Adrenal gland (tissue), 12 donors: ENCODE measurements around the gene CARD8. TPM values are rescaled to one million over a fixed set of nuclear protein-coding genes. Genes with fewer than 3 reads are reported as not detected.
"Not testable (repeated sequence)": the region's sequence is repeated elsewhere in the genome, so short reads cannot be mapped to it uniquely, and the experiment has no call there.

Source experiments
- DNase-seq, 7 donors: peaks; one replicate each; pipeline ENCODE4 v3.0.0-alpha.2; 2019 to 2020
- H3K27ac ChIP-seq, 5 donors: fragments of 200-600 bp; sonication (generic) in 4 of 5; 1 replicate in 3 of 5; 2 replicates in 2 of 5; pipeline versions ENCODE4 v1.5.1 to v1.8.0; 2016 to 2020; ENCODE audit warnings: mild to moderate bottlenecking in 1 of 5
- H3K27me3 ChIP-seq: fragments of 200-600 bp; 2 replicates; pipeline ENCODE4 v1.8.0; 2021
- H3K36me3 ChIP-seq, 2 donors: fragments of 200-600 bp; replicated peaks in 1 of 2; 1 replicate in 1 of 2; 2 replicates in 1 of 2; pipeline versions ENCODE4 v1.5.1 to v1.8.0; 2018 to 2022
- H3K4me1 ChIP-seq, 2 donors: fragments of 200-600 bp; replicated peaks in 1 of 2; 1 replicate in 1 of 2; 2 replicates in 1 of 2; pipeline versions ENCODE4 v1.5.1 to v1.8.0; 2018 to 2021
- H3K4me3 ChIP-seq, 4 donors: fragments of 200-600 bp; sonication (generic) in 3 of 4; one replicate each; pipeline ENCODE4 v1.5.1; 2016 to 2018
- H3K9me3 ChIP-seq, 3 donors: fragments of 200-600 bp; sonication (generic) in 1 of 3; replicated peaks in 1 of 3; 1 replicate in 2 of 3; 2 replicates in 1 of 3; pipeline versions ENCODE4 v1.5.1 to v1.8.0; 2016 to 2021
- CTCF ChIP-seq, 6 experiments: fragments of 450-650 bp in 4 of 6; fragments of 200-600 bp in 2 of 6; sonication (generic) in 1 of 6; IDR thresholded peaks; 1 replicate in 5 of 6; 2 replicates in 1 of 6; pipeline versions ENCODE4 v1.5.1 to v1.8.0; 2016 to 2021; ENCODE audit warnings: antibody characterized with exemption in 6 of 6, mild to moderate bottlenecking in 2 of 6, moderate library complexity in 1 of 6
- POLR2A ChIP-seq, 2 donors: fragments of 450-650 bp; IDR thresholded peaks; one replicate each; pipeline ENCODE4 v1.6.1; 2017; ENCODE audit warnings: antibody characterized with exemption in 2 of 2, mild to moderate bottlenecking in 2 of 2, moderate library complexity in 1 of 2
- WGBS, 4 donors: extraction: QIAGEN DNeasy Blood & Tissue Kit in 2 of 4; methylation state at CpG; one replicate each; pipeline versions ENCODE4 v1.1.5 to v1.1.7; 2013 to 2017; 5-methylcytosine and 5-hydroxymethylcytosine counted together
- intact Hi-C, 2 donors: fragments of 100-400 bp; cut with DNase I; formaldehyde crosslinking; loops; one replicate each; pipeline versions ENCODE4 v1.14.1 to v1.15.0; 2022 to 2023
- polyA plus RNA-seq, 3 donors: library from polyadenylated mRNA; stranded (reverse); fragments of 200-250 nt in 2 of 3; fragments of 350-450 nt in 1 of 3; fragmentation: Illumina TruSeq in 1 of 3; extraction: RNeasy Lipid Tissue Mini Kit (QIAGEN cat#74804) in 1 of 3; gene quantifications; one replicate each; pipeline ENCODE4 v1.2.3, GENCODE V29; 2013 to 2014
- total RNA-seq, 9 donors: library from RNA; depleted of rRNA in 4 of 9; stranded (reverse); fragments of >200 nt in 4 of 9; fragments of 120-200 nt in 1 of 9; fragmentation: NEBNext Ultra II Directional in 1 of 9; extraction: Animal tissue kit (Norgen Biotek cat#: 25700) in 1 of 9; gene quantifications; one replicate each; pipeline versions ENCODE4 v1.1.0 to v1.2.4, GENCODE V29; 2013 to 2023
- donor health status: healthy with polysubstance abuse.
- donor health status: Bipolar disorder and iron deficiency.
- donor health status: DM: yes; HTN: yes; CAD: no.
- donor health status: DM: no; HTN: no; CAD: no.
- donor health status: DM: no; HTN: no; CAD: no.
- donor health status: DM: yes; HTN: yes; CAD: no.

CARD8 gene
- total and polyA plus RNA-seq, 12 donors, result 14.1 to 48.3 (median 32.7) TPM

GRCh38 chr19:48246101-48246500 is 9.6 kb downstream of the CARD8 start:
- DNase-seq, result no peak
- intact Hi-C loops, result no loop called here
- H3K4me3 ChIP-seq, result no peak overlapping the region
- 80 to 90% (median 83%) methylated on average over 5 of the region's 5 CpGs for WGBS, 4 donors
- no peaks in the 10 kb centered on the region for H3K36me3 ChIP-seq
- peaks cover 0 to 15% of the 10 kb centered on the region in 2 donors for H3K4me1 ChIP-seq
- no peaks in the 10 kb centered on the region for H3K9me3 ChIP-seq
- no peak overlapping the region for H3K27ac ChIP-seq
- TF ChIP-seq CTCF (IDR thresholded peaks at IDR 0.05) (no peak), POLR2A (IDR thresholded peaks at IDR 0.05) (no peak)
- no peaks in the 10 kb centered on the region for H3K27me3 ChIP-seq

GRCh38 chr19:48244281-48244680 is 11.4 kb downstream of the CARD8 start:
- no peak overlapping the region for H3K27ac ChIP-seq
- TF ChIP-seq POLR2A (IDR thresholded peaks at IDR 0.05), result no peak
- no peak for TF ChIP-seq CTCF (IDR thresholded peaks at IDR 0.05)
- H3K27me3 ChIP-seq, result no peaks in the 10 kb centered on the region
- H3K9me3 ChIP-seq, result no peaks in the 10 kb centered on the region
- 57 to 69% (median 63%) methylated on average over 5 of the region's 5 CpGs for WGBS, 4 donors
- peaks cover 0 to 9% of the 10 kb centered on the region in 2 donors for H3K4me1 ChIP-seq
- DNase-seq, result no peak
- intact Hi-C loops, result no loop called here
- no peaks in the 10 kb centered on the region for H3K36me3 ChIP-seq
- no peak overlapping the region for H3K4me3 ChIP-seq

DNA sequence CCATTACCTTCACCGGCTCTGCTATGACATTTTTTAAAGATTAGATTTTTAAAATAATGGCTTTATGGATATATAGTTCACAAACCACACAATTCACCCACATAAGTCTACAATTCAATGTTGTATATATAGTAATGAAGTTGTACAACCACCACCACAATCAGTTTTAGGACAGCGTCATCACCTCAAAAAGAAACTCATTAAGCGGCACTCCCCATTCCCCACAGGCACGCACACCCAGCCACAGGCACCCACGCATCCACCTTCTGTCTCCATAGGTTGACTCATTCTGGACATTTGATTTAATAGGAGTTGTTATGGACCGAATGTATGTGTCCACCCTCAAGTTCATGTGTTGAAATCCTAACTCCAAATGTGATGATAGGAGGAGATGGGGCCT is 13.9 kb downstream of the CARD8 start:
- H3K27me3 ChIP-seq, H3K9me3 ChIP-seq, intact Hi-C loops, H3K27ac ChIP-seq, DNase-seq, H3K4me3 ChIP-seq, H3K4me1 ChIP-seq: not testable (repeated sequence)
- H3K36me3 ChIP-seq, result peaks cover 0 to 11% of the 10 kb centered on the region in 2 donors
- 94 to 100% (median 97%) methylated on average over 6 of the region's 6 CpGs for WGBS, 4 donors

GRCh38 chr19:48239582-48240141 is 16.1 kb downstream of the CARD8 start:
- H3K4me1 ChIP-seq, result peaks cover 0 to 3% of the 10 kb centered on the region in 2 donors
- H3K9me3 ChIP-seq, result no peaks in the 10 kb centered on the region
- H3K27ac ChIP-seq, result no peak overlapping the region
- intact Hi-C loops, result no loop called here
- no peak overlapping the region for H3K4me3 ChIP-seq
- DNase-seq, result no peak
- no peak for TF ChIP-seq CTCF (IDR thresholded peaks at IDR 0.05)
- TF ChIP-seq POLR2A (IDR thresholded peaks at IDR 0.05), result no peak
- H3K36me3 ChIP-seq, result peaks cover 0 to 11% of the 10 kb centered on the region in 2 donors
- H3K27me3 ChIP-seq, result no peaks in the 10 kb centered on the region
- 90 to 94% (median 91%) methylated on average over 9 of the region's 9 CpGs for WGBS, 4 donors

DNA sequence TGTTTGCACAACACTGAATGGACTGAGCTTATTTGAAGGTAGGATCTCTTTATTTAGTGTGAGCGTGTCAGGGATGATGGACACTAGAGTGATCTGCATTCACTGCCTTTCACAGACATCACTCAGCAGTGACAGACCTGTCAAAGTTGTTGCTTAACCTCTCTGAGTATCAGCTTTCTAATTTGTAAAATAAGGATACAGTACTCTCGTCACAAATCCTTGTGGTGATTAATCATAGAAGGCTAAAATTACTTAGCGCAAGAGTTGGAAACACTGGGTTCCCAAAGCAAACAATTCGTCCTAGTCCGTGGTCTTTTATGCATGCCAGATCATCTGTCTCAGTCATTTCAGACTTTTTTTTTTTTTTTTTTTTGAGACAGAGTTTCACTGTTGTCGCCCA is 16.6 kb downstream of the CARD8 start:
- no peak for DNase-seq
- no peaks in the 10 kb centered on the region for H3K9me3 ChIP-seq
- H3K27me3 ChIP-seq, result no peaks in the 10 kb centered on the region
- peaks cover 0 to 13% of the 10 kb centered on the region in 2 donors for H3K36me3 ChIP-seq
- no peak for TF ChIP-seq CTCF (IDR thresholded peaks at IDR 0.05)
- no peaks in the 10 kb centered on the region for H3K4me1 ChIP-seq
- intact Hi-C loops, result no loop called here
- H3K27ac ChIP-seq, result no peak overlapping the region
- H3K4me3 ChIP-seq, result no peak overlapping the region
- 81 to 95% (median 87%) methylated on average over 6 of the region's 6 CpGs for WGBS, 4 donors
